Measurements from ENCODE around the gene CHMP4B.

CHMP4B gene

GRCh38 chr20:33810885-33811775 lies at the start of gene CHMP4B:
CHMP4B (plus strand) TSS chr20:33811348; CDS start chr20:33811469, 121 bp downstream.
- DNase-seq (ENCODE audit: low read depth in 1 of 2, low spot score in 1 of 2): peak; percentile 96 to 97

DNA sequence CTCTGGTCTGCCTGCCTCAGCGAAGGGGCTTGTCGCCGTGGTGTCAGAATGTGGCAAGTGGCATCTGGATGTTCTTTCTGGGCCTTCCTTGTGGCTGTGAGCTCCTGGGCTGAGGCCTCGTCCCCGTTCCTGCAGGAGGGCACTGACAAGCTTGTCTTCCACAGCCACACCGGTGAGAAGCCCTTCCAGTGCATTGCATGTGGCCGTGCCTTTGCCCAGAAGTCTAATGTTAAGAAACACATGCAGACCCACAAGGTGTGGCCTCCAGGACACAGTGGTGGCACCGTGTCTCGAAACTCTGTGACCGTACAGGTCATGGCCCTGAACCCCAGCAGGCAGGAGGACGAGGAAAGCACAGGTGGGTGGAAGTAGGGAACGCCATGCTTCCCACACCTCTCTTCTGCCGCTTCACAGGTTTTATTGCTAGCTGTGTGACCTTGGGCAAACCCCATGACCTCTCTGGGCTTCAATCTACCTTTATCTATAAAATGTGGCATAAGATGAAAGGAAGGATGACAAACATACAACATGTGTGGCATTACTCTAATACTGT lies 49.4 kb upstream of the CHMP4B start:
- DNase-seq (ENCODE audit: low read depth in 1 of 2, low spot score in 1 of 2): no peak

DNA sequence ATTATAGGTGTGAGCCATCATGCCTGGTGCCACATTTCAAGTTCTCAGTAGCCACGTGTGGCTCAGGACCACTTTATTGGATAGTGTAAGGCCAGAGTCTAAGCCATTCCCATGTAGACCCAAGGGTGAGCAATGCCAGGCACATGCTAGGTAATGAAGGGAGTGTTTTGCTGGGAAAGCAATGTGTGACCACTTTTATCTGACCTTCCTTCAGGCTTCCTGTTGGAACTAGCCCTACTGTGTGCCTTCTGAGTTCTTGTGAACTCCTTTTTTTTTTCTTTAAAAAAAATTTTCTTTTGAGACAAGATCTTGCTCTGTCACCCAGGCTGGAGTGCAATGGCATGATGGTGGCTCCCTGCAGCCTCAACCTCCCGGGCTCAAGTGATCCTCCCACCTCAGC lies 46.0 kb upstream of the CHMP4B start:
- DNase-seq (ENCODE audit: low read depth in 1 of 2, low spot score in 1 of 2): no peak

GRCh38 chr20:33765592-33765991 lies 45.6 kb upstream of the CHMP4B start:
- no peak for DNase-seq (ENCODE audit: low read depth in 1 of 2, low spot score in 1 of 2)

- no peak for DNase-seq (ENCODE audit: low read depth in 1 of 2, low spot score in 1 of 2)
Observed at GRCh38 chr20:33766686-33767085, 44.5 kb upstream of the CHMP4B start.

DNA sequence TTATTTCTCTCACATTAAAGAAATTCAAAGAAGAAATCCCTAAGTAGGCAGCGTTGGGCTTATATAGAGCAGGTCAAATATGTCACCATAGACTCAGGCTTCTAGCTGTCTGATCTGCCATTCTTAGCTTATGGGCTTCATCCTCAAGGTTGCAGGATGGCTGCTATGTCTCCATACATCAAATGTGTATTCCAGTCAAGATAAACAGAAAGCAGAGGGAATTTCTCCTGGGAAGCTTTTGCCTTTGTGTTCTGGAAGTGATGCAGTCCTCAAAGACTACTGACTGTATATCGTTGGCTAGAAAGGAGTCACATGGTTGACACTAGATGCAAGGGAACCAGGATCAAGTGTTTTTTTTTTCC lies 43.4 kb upstream of the CHMP4B start:
- no peak for DNase-seq (ENCODE audit: low read depth in 1 of 2, low spot score in 1 of 2)

GRCh38 chr20:33769043-33769442 lies 42.1 kb upstream of the CHMP4B start:
- DNase-seq (ENCODE audit: low read depth in 1 of 2, low spot score in 1 of 2): no peak

DNA sequence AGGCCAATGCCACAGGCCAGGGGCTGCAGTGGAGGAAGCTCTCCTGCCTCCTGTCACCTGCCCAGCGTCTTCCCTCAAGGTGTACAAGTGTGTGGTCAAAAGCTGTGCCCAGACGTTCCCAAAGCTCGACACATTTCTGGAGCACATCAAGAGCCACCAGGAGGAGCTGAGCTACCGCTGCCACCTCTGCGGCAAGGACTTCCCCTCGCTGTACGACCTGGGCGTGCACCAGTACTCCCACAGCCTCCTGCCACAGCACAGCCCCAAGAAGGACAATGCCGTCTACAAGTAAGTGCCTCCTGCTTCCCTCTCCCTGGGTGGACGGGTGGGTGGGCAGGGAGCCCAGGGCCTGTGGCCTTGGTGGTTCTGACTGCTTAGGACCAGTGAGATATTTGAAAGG lies 41.1 kb upstream of the CHMP4B start:
- no peak for DNase-seq (ENCODE audit: low read depth in 1 of 2, low spot score in 1 of 2)

DNA sequence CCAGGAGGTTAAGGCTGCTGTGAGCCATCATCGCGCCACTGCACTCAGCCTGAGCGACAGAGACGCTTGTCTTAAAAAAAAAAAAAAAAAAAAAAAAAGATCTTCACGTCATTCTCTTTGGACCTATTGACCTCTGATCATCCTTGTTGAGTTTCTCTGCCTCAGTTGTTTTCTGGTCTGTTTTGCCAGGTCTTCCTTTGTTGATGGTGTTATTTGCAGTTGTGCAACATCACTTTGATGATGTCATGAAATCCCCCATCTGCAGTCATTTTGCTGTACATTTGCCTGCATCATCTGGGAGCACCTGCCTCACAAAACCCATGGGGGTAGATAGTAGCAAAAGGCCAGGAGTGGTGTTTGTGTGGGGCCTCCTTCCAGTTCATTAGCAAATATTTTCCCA lies 39.2 kb upstream of the CHMP4B start:
- DNase-seq (ENCODE audit: low read depth in 1 of 2, low spot score in 1 of 2): no peak

GRCh38 chr20:33772439-33772838 lies 38.7 kb upstream of the CHMP4B start:
- no peak for DNase-seq (ENCODE audit: low read depth in 1 of 2, low spot score in 1 of 2)

- no peak for DNase-seq (ENCODE audit: low read depth in 1 of 2, low spot score in 1 of 2)
Observed at GRCh38 chr20:33773412-33774089, 37.6 kb upstream of the CHMP4B start.

DNA sequence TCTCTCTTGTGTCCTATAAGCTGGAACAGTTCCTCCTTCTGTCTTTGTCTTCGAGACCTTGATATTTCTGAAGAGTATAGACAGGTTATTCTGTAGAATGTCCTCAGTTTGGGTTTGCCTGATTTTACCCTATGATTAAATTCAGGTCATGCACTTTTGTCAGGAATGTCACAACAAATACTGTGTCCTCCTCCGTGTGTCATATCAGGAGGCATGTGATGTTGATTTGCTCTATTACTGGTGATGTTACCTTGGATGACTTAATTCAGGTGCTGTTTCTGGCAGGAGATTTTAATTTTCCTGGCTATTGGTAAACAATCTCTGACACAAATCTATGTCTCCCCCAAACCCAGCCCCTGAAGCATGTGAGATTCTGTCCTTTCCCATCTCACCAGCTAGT lies 33.3 kb upstream of the CHMP4B start:
- no peak for DNase-seq (ENCODE audit: low read depth in 1 of 2, low spot score in 1 of 2)

DNA sequence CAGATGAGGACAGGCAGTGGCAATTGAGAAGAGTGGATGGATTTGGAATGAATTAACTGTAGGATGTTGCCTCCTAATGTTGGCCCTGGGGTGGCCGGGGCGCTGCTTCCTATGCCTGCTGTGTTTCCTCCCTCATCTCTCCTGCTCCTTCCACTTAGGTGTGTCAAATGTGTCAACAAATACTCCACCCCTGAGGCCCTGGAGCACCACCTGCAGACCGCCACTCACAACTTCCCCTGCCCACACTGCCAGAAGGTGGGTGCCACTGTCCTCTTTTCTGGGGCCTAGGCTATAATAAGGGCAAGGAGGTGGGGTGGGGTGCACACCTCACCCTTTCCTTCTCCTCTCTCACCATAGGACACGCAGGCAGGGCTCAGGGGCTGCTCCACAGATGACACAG lies 30.0 kb upstream of the CHMP4B start:
- no peak for DNase-seq (ENCODE audit: low read depth in 1 of 2, low spot score in 1 of 2)

DNA sequence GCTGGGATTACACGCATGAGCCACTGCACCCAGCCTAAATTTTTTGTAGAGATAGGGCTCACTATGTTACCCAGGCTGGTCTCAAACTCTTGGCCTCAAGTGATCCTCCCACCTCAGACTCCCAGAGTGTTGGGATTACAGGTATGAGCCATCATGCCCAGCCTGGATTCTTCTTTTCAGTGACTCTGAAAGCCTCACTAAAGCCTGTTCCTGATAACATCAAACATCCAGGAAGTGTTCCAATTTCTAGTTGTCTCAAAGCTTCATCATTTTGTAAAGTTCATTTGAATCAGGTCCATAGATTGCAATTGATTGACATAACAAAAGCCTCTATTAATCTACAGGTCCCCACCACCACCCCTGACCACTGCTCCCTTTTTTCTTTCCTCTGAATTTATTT lies 29.2 kb upstream of the CHMP4B start:
- no peak for DNase-seq (ENCODE audit: low read depth in 1 of 2, low spot score in 1 of 2)

GRCh38 chr20:33783256-33783655 lies 27.9 kb upstream of the CHMP4B start:
- DNase-seq (ENCODE audit: low read depth in 1 of 2, low spot score in 1 of 2): no peak

GRCh38 chr20:33783818-33784217 lies 27.3 kb upstream of the CHMP4B start:
- DNase-seq (ENCODE audit: low read depth in 1 of 2, low spot score in 1 of 2): no peak

DNA sequence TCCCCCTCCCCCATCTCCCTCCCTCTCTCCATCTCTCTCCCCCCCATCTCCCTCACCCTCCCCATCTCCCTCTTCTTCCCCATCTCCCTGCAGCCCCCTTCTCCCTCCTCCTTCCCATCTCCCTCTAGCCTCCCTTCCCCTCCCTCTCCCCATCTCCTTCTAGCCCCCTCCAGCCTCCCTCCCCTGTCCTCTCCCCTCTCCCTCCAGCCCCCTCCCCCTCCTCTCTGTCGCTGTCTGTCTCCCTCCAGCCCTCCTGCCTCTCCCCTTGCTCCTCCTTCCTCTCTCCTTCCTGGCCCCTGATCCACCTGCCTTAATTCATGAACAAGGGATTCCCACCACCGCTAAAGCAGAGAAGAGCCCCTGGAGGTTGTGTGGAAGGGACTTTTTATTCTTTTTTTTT lies 26.9 kb upstream of the CHMP4B start:
- no peak for DNase-seq (ENCODE audit: low read depth in 1 of 2, low spot score in 1 of 2)

- DNase-seq (ENCODE audit: low read depth in 1 of 2, low spot score in 1 of 2): no peak
Observed at GRCh38 chr20:33785503-33785902, 25.6 kb upstream of the CHMP4B start.

- no peak for DNase-seq (ENCODE audit: low read depth in 1 of 2, low spot score in 1 of 2)
Observed at GRCh38 chr20:33787253-33787891, 23.8 kb upstream of the CHMP4B start.

DNA sequence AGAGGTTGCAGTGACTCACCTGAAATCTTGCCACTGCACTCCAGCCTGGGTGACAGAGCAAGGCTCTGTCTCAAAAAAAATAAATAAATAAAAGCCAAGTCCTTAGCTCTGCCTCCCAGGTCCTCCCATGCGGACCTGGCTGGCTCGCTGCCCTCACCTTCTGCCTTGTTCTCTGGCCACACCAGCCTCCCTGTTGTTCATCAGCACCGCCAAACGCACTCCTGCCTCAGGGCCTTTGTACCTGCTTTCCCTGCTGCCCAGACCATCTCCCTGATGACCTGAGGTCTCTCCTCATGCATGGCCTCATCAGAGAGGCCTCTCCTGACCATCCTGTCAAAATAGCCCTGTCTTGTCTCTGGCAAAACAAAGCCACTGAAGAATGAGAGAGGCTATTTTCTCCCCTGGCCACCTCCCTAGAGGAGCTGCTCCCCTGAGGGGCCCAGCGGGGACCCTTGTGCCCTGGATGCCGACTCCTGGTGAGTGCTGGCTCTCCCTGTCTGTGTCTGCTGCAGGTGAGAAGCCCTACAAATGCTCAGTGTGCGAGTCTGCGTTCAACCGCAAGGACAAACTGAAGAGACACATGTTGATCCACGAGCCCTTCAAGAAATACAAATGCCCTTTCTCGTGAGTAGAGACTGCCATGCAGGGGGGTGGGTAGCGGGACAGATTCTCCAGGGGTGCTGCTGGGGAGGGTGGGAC lies 22.6 kb upstream of the CHMP4B start:
- no peak for DNase-seq (ENCODE audit: low read depth in 1 of 2, low spot score in 1 of 2)

Data from activated T-helper 1 cell treated with anti-CD3 and anti-CD28 coated beads, Interleukin-2, amount 50 U/mL, for 16 hours (primary cell).